GM21381 (cell line): ENCODE data around the gene CDX4.
"Not testable (repeated sequence)": the region's sequence is repeated elsewhere in the genome, so short reads cannot be mapped to it uniquely, and the experiment has no call there.

Experiments
- ATAC-seq: cut with Tn5 transposase; IDR thresholded peaks from one replicate; pipeline ENCODE4 v1.9.1; 2021; ENCODE audit warnings: mild to moderate bottlenecking, moderate library complexity; ENCODE audit not compliant: unreplicated experiment

CDX4 gene, protein sequence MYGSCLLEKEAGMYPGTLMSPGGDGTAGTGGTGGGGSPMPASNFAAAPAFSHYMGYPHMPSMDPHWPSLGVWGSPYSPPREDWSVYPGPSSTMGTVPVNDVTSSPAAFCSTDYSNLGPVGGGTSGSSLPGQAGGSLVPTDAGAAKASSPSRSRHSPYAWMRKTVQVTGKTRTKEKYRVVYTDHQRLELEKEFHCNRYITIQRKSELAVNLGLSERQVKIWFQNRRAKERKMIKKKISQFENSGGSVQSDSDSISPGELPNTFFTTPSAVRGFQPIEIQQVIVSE

DNA sequence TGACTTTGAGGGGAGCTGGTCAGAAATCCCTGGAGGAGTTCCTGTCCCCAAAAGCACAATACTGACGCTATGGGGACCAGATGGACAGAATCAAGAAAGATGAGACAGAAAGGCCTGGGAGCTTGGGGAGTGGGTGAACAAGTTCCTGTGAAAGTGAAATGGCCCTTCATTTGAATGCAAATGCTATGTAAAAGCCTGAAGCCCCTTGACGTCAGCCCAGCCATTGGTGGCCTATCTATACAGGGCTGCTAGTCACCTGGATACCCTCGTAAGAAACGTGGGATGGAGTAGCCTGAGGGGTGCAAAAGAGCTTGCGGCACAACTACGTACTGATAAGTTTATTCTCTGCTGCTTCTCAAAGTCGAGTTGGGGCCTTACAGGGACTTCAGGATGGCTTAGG is at the start of gene CDX4:
Gene CDX4 (plus strand): TSS at position 223 of the 400 bp plus-strand sequence. CDS start 201 bp downstream, outside the sequence.
- ATAC-seq, result no peak

DNA sequence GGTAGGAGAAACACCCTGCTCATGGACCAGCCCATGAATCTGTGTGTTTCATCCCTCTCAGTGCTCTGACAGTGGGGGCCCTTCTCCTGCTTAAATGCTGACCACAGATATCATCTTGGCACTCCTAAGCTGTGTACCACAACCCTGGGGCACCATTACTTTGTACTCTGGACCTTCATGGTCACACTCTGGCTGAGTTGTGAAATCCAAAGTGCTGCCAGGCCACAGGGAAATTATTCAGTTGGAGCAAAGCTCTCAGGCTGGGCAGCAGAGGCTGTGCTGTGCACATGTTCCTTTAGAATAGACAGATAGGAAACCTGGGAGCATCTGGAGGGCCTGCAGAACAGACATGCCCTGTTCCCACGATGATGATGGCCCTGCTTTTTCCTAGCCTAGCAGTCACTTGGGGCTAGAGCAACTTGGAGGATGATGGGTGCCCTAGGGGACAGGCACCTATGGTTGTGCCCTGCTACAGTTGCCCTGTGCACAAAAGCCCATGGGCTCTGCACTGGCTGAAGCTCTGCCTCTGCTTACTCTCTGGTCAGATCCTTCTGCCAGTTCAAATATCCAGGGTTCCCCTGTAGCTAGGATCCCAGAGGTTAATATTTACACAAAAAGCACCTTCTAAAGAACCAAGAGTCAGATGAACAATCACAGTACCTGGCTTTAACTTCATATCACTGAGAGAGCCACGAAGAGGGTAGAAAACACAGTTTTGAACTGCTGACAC is 48.5 kb upstream of the CDX4 start:
- no peak for ATAC-seq

DNA sequence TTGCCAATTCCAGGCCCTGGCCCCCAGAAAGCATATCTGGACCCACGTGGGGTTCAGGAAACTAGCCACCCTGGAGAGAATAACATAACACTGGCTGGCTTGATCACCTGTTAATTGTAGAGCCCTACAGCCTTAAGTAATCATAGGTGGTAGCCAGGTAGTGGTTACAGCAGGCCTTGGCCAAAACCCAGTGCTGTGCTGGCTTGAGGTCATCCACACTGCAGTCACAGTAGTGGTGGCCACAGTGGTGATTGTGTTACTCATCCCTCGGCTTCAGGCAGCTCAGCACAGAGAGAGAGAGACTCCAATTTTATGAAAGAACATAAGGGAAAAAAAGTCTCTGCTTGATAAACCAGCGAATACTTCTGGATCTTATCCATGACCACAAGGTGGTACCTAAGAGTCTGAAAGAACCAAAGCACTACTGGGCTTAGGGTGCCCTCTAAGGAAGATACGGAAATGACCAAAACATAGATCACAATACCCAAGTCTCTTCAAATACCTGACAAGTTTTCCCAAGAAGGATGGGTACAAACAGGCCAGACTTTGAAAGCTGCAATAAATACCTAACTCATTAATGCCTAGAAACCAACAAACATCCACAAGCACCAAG is 46.6 kb upstream of the CDX4 start:
- ATAC-seq, result no peak

DNA sequence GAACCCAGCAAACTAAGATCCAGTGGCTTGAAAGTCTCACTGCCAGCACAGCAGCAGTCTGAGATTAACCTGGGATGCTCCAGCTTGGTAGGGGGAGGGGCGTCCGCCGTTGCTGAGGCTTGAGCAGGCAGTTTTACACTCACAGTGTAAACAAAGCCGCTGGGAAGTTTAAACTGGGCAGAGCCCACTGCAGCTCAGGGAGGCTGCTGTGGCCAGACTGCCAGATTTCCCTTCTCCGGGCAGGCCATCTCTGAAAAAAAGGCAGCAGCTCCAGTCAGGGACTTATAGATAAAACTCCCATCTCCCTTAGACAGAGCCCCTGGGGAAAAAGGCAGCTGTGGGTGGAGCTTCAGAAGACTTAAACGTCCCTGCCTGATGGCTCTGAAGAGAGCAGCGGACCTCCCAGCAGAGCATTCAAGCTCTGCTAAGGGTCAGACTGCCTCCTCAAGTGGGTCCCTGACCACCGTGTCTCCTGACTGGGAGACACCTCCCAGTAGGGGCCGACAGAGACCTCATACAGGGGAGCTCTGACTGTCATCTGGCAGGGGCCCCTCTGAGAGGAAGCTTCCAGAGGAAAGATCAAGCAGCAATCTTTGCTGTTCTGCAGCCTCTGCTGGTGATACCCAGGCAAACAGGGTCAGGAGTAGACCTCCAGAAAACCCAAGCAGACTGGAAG is 45.1 kb upstream of the CDX4 start:
- ATAC-seq, result no peak

DNA sequence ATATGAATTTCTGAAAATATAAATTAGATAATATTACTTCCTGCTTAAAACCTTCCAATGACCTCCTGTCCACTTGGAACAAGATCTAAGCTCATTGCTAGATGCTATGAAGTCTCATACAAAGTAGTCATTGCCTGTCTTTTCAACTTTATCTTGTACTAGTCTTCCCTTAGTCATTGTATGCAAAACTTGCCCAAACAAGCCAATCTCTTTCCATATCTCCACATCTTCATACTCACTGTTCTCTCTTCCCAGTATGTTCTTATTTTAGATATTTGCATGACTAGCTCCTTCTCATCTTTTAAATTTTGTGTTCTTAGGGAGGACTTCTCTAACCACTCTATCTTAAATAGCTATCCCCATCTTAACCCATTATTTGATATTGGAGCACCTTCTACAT is 33.9 kb upstream of the CDX4 start:
- ATAC-seq, result no peak

DNA sequence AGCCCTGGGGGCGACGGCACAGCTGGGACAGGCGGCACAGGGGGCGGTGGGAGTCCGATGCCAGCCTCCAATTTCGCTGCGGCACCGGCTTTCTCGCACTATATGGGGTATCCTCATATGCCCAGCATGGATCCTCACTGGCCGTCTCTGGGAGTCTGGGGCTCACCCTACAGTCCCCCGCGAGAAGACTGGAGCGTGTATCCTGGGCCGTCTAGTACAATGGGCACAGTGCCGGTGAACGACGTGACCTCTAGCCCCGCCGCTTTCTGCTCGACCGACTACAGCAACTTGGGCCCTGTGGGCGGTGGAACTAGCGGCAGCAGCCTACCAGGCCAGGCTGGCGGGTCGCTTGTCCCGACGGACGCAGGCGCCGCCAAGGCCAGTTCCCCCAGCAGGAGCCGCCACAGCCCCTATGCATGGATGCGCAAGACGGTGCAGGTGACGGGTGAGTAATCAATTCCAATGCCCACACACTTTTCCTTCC is 500 bp downstream of the CDX4 start:
- no peak for ATAC-seq

DNA sequence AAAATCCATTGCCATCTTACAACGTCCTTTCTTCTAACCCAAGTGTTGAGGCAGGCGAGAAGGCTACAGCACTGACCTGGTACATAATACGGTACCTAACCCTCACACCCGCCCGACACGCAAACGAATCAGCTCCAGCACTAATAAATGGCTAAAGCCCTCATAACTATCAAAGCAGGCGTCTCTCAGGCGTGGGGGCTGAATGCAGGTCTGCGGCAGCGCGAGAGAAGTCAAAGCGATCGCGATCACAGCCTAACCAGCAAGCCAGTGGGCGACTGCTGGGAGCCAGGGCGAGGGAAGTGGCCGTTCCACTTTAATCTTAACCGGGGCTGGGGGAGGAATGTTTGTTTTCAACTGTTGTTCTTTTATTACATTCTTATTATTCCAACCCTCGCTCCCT is 1.5 kb downstream of the CDX4 start:
- no peak for ATAC-seq

DNA sequence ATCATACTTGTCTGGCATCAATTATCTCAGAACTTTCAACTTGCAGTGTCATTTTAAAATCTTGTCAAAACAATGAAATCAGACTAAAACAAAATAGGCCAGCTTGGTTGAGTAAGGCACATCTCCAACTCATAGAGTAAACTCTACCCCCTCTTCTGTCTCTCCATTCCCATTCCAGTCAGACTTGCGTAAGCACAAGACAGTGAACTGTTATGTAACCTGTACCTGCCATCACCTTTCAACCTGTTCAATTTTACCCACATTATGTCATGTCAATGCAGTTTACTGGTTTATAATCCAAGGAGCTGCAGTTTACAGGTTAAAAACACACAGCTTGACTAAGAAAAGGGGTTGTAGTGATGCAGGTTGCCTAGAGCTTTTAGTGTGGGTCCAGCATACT is 8.3 kb downstream of the CDX4 start:
- ATAC-seq, result no peak

DNA sequence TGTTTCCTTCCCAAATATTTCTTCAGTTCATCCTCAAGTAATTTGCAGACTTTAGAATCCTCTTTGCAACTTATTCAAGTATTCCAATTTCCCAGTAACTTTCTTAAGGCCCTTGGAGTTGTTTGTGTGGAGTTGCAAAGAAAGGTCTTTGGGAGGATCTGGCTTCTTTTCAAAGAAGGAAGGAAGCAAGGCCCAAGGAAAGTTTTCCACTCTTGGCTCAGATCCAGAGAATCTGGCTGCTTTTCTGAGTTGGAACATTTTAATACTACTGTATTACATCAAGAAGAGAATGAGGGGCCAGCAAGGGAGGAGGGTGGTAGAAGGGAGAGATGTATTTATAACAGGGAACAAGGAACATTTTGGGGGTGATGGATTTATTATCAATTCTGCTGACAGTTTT is 10.5 kb downstream of the CDX4 start:
- no peak for ATAC-seq

DNA sequence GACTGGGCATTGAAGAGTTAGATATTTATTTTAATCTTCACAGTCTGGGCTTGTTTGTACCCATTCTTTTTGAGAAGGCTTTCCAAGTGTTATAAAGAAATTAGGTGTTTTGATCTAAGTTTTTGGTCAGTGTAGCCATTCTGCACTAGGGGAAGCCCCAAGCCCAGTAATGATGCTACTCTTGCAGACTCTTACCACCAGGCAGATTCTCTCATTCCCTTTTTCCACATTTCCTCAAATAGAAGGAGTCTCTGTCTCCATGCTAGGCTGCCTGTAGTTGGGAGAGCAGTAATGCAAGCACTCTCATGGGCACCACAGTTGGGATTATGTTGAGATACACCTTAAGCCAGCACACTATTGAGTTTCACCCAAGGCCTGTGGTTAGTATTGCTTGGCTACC is 21.5 kb downstream of the CDX4 start:
- no peak for ATAC-seq

DNA sequence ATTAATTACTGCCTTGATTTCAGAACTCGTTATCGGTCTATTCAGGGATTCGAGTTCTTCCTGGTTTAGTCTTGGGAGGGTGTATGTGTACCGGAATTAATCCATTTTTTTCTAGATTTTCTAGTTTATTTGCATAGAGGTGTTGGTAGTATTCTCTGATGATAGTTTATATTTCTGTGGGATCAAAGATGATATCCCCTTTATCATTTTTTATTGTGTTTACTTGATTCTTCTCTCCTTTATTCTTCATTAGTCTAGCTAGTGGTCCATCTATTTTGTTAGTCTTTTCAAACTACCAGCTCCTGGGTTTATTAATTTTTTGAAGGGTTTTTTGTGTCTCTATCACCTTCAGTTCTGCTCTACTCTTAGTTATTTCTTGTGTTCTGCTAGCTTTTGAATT is 32.1 kb downstream of the CDX4 start:
- no peak for ATAC-seq

DNA sequence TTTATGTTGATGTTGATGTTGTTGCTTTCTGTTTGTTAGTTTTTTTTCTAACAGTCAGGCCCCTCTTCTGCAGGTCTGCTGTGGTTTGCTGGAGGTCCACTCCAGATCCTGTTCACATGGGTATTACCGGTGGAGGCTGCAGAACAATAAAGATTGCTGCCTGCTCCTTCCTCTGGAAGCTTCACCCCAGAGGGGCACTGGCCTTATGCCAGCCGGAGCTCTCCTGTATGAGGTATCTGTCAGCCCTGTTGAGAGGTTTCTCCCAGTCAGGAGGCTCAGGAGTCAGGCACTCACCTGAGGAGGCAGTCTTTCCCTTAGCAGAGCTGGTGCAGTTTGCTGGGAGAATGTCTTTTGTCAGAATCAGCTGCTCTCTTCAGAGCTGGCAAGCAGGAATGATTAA is 34.7 kb downstream of the CDX4 start:
- ATAC-seq, result no peak

DNA sequence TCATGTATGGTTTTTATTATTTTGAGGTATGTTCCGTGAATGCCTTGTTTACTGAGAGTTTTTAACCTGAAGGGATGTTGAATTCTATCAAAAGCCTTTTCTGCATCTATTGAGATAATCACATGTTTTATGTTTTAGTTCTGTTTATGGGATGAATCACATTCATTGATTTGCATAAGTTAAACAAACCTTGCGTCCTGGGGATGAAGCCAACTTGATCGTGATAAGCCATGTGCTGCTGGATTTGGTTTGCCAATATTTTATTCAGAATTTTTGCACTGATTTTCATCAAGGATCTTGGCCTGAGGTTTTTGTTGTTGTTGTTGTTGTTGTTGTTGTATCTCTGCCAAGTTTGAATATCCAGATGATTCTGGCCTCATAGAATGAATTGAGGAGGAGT is 43.8 kb downstream of the CDX4 start:
- ATAC-seq, result no peak

DNA sequence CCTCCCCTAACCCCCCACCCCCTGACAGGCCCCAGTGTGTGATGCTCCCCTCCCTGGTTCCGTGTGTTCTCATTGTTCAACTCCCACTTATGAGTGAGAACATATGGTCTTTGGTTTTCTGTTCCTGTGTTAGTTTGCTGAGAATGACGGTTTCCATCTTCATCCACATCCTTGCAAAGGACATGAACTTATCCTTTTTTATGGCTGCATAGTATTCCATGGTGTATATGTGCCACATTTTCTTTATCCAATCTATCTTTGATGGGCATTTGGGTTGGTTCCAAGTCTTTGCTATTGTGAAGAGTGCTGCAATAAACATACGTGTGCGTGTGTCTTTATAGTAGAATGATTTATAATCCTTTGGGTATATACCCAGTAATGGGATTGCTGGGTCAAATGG is 45.3 kb downstream of the CDX4 start:
- ATAC-seq, result not testable (repeated sequence)
